Loucy (cell line): ENCODE data around the gene CRELD1.

ENCODE experiments used
- CTCF ChIP-seq: fragments of 200-600 bp; sonication (generic); conservative IDR thresholded peaks from 2 replicates; pipeline ENCODE4 v1.5.1; 2014; ENCODE audit warnings: mild to moderate bottlenecking, antibody characterized with exemption, low read length
- EZH2phosphoT487 ChIP-seq: fragments of 200-600 bp; IDR thresholded peaks from 2 replicates; pipeline ENCODE4 v1.6.1; 2018; ENCODE audit warnings: antibody characterized with exemption, mild to moderate bottlenecking, moderate library complexity, borderline replicate concordance

GRCh38 chr3:9933561-9934234 is at the start of gene CRELD1:
- no peak for TF ChIP-seq CTCF
- TF ChIP-seq EZH2phosphoT487, result no peak
